SK-N-SH (cell line): Measurements from ENCODE around the gene TBC1D3I.
"Not testable (repeated sequence)": the region's sequence is repeated elsewhere in the genome, so short reads cannot be mapped to it uniquely, and the experiment has no call there.

Source experiments
- CTCF ChIP-seq: fragments of 200-600 bp; sonication (generic); IDR thresholded peaks from 2 replicates; pipeline ENCODE4 v1.6.1; 2017; ENCODE audit warnings: antibody characterized with exemption, mild to moderate bottlenecking, moderate library complexity
- REST ChIP-seq: IDR thresholded peaks from 2 replicates; pipeline ENCODE4 v1.6.1; 2012; ENCODE audit warnings: mild to moderate bottlenecking, low read depth, low read length, moderate library complexity

DNA sequence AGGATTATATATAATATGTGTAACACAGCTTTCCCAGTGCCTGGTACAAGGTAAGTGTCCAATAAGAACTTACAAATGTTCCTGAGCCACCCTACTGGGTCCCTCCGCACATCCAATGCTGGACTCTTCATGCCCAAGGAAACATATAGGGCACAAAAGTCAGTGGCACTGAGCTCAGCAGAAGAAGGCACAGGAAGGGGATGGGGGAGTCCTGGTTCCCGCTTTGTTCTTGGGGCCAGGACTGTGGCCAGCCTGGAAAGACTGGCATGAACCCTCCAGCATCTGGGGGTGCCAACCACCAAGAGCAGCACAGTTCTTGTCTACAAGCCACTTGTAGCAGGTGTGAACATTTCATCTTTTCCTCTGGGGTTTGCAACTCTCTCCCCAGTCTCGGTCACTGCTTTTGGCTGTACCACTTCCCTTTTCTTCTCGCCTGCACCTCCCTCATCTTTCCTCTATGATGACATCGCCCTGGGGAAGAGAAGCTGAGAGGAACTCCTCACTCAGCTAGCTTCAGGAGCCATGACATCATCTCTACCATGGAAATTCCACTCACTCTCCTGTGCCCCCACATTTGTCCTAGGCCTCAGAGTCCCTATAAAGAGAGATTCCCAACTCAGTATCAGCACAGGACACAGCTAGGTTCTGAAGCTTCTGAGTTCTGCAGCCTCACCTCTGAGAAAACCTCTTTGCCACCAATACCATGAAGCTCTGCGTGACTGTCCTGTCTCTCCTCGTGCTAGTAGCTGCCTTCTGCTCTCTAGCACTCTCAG lies 53.7 kb downstream of the TBC1D3I start, which contains the start of gene CCL4L2:
- not testable (repeated sequence) for TF ChIP-seq CTCF, REST
